Neural cell (in vitro differentiated cells): ENCODE results near the gene SLCO2B1. TPM values are rescaled to one million over a fixed set of nuclear protein-coding genes. Genes with fewer than 3 reads are reported as not detected.

Source experiments
- H2AFZ ChIP-seq: fragments of 200-600, 300-800 bp; sonication (generic), shearing (Covaris generic); 2 replicates; pipeline ENCODE4 v1.6.0; 2014; ENCODE audit warnings: low read depth, mild to moderate bottlenecking, antibody characterized with exemption, low read length, moderate library complexity
- H3F3A ChIP-seq: fragments of 200-600 bp; shearing (Covaris generic); 2 replicates; pipeline ENCODE4 v1.6.1; 2016; ENCODE audit warnings: mild to moderate bottlenecking, moderate library complexity, mixed read lengths, antibody characterized with exemption, low read length; ENCODE audit not compliant: insufficient read depth, poor library complexity, severe bottlenecking
- H3K27ac ChIP-seq: fragments of 200-600, 300-800 bp; sonication (generic), shearing (Covaris generic); 2 replicates; pipeline ENCODE4 v1.5.1; 2014; ENCODE audit warnings: mild to moderate bottlenecking, low read length, moderate library complexity
- H3K27me3 ChIP-seq: fragments of 300-800, 200-600 bp; sonication (generic), shearing (Covaris generic); 2 replicates; pipeline ENCODE4 v1.6.0; 2014; ENCODE audit warnings: mild to moderate bottlenecking, low read depth, low read length, moderate library complexity; ENCODE audit not compliant: insufficient read depth
- H3K36me3 ChIP-seq: fragments of 300-800, 200-600 bp; sonication (generic), shearing (Covaris generic); 2 replicates; pipeline ENCODE4 v1.5.1; 2014; ENCODE audit warnings: mild to moderate bottlenecking, antibody characterized with exemption, low read length, moderate library complexity; ENCODE audit not compliant: insufficient read depth
- H3K4me2 ChIP-seq: fragments of 300-800, 200-600 bp; sonication (generic), shearing (Covaris generic); 2 replicates; pipeline ENCODE4 v1.6.0; 2014; ENCODE audit warnings: mild to moderate bottlenecking, low read length
- H3K4me3 ChIP-seq: fragments of 300-800, 200-600 bp; sonication (generic), shearing (Covaris generic); 2 replicates; pipeline ENCODE4 v1.5.1; 2014; ENCODE audit warnings: mild to moderate bottlenecking, low read length, moderate library complexity
- H3K79me2 ChIP-seq: fragments of 200-600 bp; shearing (Covaris generic); replicated peaks from 2 replicates; pipeline ENCODE4 v1.6.0; 2014; ENCODE audit warnings: mild to moderate bottlenecking, low read length, moderate library complexity; ENCODE audit not compliant: insufficient read depth
- H3K9ac ChIP-seq: fragments of 300-800, 200-600 bp; sonication (generic), shearing (Covaris generic); 2 replicates; pipeline ENCODE4 v1.6.1; 2016; ENCODE audit warnings: mild to moderate bottlenecking, low read length, mixed read lengths
- H3K9me2 ChIP-seq: fragments of 200-600 bp; shearing (Covaris generic); 2 replicates; pipeline ENCODE4 v1.6.1; 2016; ENCODE audit warnings: mild to moderate bottlenecking, low read length, mixed read lengths; ENCODE audit not compliant: insufficient read depth
- H3K9me3 ChIP-seq: fragments of 200-600, 300-800 bp; sonication (generic), shearing (Covaris generic); 2 replicates; pipeline ENCODE4 v1.6.1; 2016; ENCODE audit warnings: mild to moderate bottlenecking, mixed run types, low read length, moderate library complexity, mixed read lengths
- H4K20me1 ChIP-seq: fragments of 200-600 bp; shearing (Covaris generic); 2 replicates; pipeline ENCODE4 v1.6.1; 2016; ENCODE audit warnings: mild to moderate bottlenecking, mixed run types; ENCODE audit not compliant: insufficient read depth
- CTCF ChIP-seq: fragments of 450-650 bp; IDR thresholded peaks from 2 replicates; pipeline ENCODE4 v1.5.1; 2014; ENCODE audit warnings: antibody characterized with exemption, mild to moderate bottlenecking, moderate library complexity; ENCODE audit not compliant: poor library complexity, severe bottlenecking
- EP300 ChIP-seq: fragments of 450-650 bp; conservative IDR thresholded peaks from 2 replicates; pipeline ENCODE4 v1.6.1; 2014; ENCODE audit warnings: antibody characterized with exemption, mild to moderate bottlenecking, moderate library complexity; ENCODE audit not compliant: poor library complexity, severe bottlenecking
- EZH2 ChIP-seq: fragments of 200-600, 300-800 bp; shearing (Covaris generic), sonication (generic); IDR thresholded peaks from 2 replicates; pipeline ENCODE4 v1.6.1; 2014; ENCODE audit warnings: antibody characterized with exemption, low read length, borderline replicate concordance, mild to moderate bottlenecking; ENCODE audit not compliant: insufficient read depth, poor library complexity, severe bottlenecking
- MXI1 ChIP-seq: fragments of 450-650 bp; conservative IDR thresholded peaks from 2 replicates; pipeline ENCODE4 v1.6.1; 2014; ENCODE audit warnings: antibody characterized with exemption, mild to moderate bottlenecking; ENCODE audit not compliant: poor library complexity, severe bottlenecking
- POLR2AphosphoS5 ChIP-seq: IDR thresholded peaks from 2 replicates; pipeline ENCODE4 v1.6.1; 2012
- RAD21 ChIP-seq: fragments of 450-650 bp; conservative IDR thresholded peaks from 2 replicates; pipeline ENCODE4 v1.6.1; 2014; ENCODE audit warnings: antibody characterized with exemption, mild to moderate bottlenecking, moderate library complexity
- REST ChIP-seq: IDR thresholded peaks from 2 replicates; pipeline ENCODE4 v1.6.1; 2012; ENCODE audit warnings: borderline replicate concordance
- SMC3 ChIP-seq: fragments of 450-650 bp; conservative IDR thresholded peaks from 2 replicates; pipeline ENCODE4 v1.6.1; 2014; ENCODE audit warnings: antibody characterized with exemption, mild to moderate bottlenecking, moderate library complexity; ENCODE audit not compliant: poor library complexity
- TAF1 ChIP-seq: IDR thresholded peaks from 2 replicates; pipeline ENCODE4 v1.6.1; 2012; ENCODE audit warnings: low read depth
- polyA plus RNA-seq: library from polyadenylated mRNA; depleted of rRNA; stranded (reverse); fragments of >200 nt; gene quantifications from 2 replicates; pipeline ENCODE4 v1.2.3, GENCODE V29; 2014

Gene SLCO2B1
- polyA plus RNA-seq, 1 donor from 2014 or later: not detected

GRCh38 chr11:75223954-75224643, 73.2 kb downstream of the SLCO2B1 start:
- Histone ChIP-seq H3K27ac (no peak overlapping the region), H3K9me2 (no peaks in the 10 kb centered on the region), H3K36me3 (no peaks in the 10 kb centered on the region), H3F3A (no peaks in the 10 kb centered on the region), H3K4me3 (no peak overlapping the region), H3K9me3 (no peaks in the 10 kb centered on the region), H4K20me1 (no peaks in the 10 kb centered on the region), H3K27me3 (no peaks in the 10 kb centered on the region), H2AFZ (no peak overlapping the region), H3K4me2 (no peak overlapping the region), H3K79me2 (no peaks in the 10 kb centered on the region), H3K9ac (no peak overlapping the region)
- TF ChIP-seq TAF1 (no peak), MXI1 (no peak), SMC3 (no peak), EP300 (no peak), REST (no peak), RAD21 (no peak), EZH2 (no peak), POLR2AphosphoS5 (no peak), CTCF (no peak)

GRCh38 chr11:75225794-75226193, 74.9 kb downstream of the SLCO2B1 start:
- H3K4me3 ChIP-seq: no peak overlapping the region
- no peak overlapping the region for H3K4me2 ChIP-seq
- TF ChIP-seq MXI1 (no peak), POLR2AphosphoS5 (no peak), REST (no peak), EZH2 (no peak), CTCF (no peak), EP300 (no peak), SMC3 (no peak), RAD21 (no peak), TAF1 (no peak)
- no peaks in the 10 kb centered on the region for H3K79me2 ChIP-seq
- no peaks in the 10 kb centered on the region for H3F3A ChIP-seq
- no peaks in the 10 kb centered on the region for H3K27me3 ChIP-seq
- no peak overlapping the region for H3K9ac ChIP-seq
- H3K9me3 ChIP-seq: no peaks in the 10 kb centered on the region
- no peaks in the 10 kb centered on the region for H4K20me1 ChIP-seq
- H3K36me3 ChIP-seq: no peaks in the 10 kb centered on the region
- no peak overlapping the region for H2AFZ ChIP-seq
- no peak overlapping the region for H3K27ac ChIP-seq
- no peaks in the 10 kb centered on the region for H3K9me2 ChIP-seq
